HEK293 (cell line): ENCODE data around the gene CENPB.

Experiments used
- CTCF ChIA-PET: fragments of 350-600 bp; formaldehyde crosslinking; extraction: SDS; loops from one replicate; lab custom pipeline; 2021; ENCODE audit warnings: antibody characterized with exemption; lab: Yijun Ruan, JAX
- POLR2A ChIA-PET: fragments of 300-600 bp; formaldehyde crosslinking; extraction: SDS; loops from one replicate; lab custom pipeline; 2020; ENCODE audit warnings: antibody characterized with exemption, inconsistent platforms; lab: Yijun Ruan, JAX
- H3K27ac ChIP-seq: fragments of 200-500 bp; sonication (Bioruptor generic); 2 replicates; pipeline ENCODE4 v1.5.1; 2014; ENCODE audit warnings: low read depth, low read length, control low read depth, inconsistent platforms; ENCODE audit errors: extremely low read depth
- H3K36me3 ChIP-seq, 2 experiments: fragments of 200-500 bp in 1 of 2; sonication (Bioruptor generic) in 1 of 2; 1 replicate in 1 of 2; 2 replicates in 1 of 2; pipeline ENCODE4 v1.5.1; 2014 to 2017; ENCODE audit warnings: inconsistent platforms in 2 of 2, low read length in 2 of 2; ENCODE audit not compliant: control insufficient read depth in 2 of 2, insufficient read depth in 1 of 2
- H3K4me1 ChIP-seq: fragments of 200-500 bp; sonication (Bioruptor generic); 2 replicates; pipeline ENCODE4 v1.5.1; 2014; ENCODE audit warnings: mild to moderate bottlenecking, low read length, inconsistent platforms; ENCODE audit not compliant: control insufficient read depth, insufficient read depth
- H3K4me3 ChIP-seq: 2 replicates; pipeline ENCODE4 v1.5.1; 2011; ENCODE audit warnings: low read depth, mild to moderate bottlenecking, control low read depth, low read length, moderate library complexity
- H3K9me3 ChIP-seq: fragments of 200-500 bp; sonication (Bioruptor generic); 2 replicates; pipeline ENCODE4 v1.5.1; 2014; ENCODE audit warnings: low read depth, low read length, inconsistent platforms; ENCODE audit not compliant: control insufficient read depth, insufficient read depth
- GLI4 ChIP-seq: fragments of 450-650 bp; formaldehyde crosslinking; IDR thresholded peaks from 2 replicates; pipeline ENCODE4 v1.5.1; 2016; ENCODE audit warnings: missing biosample characterization, missing genetic modification characterization
- GLIS1 ChIP-seq: fragments of 450-650 bp; formaldehyde crosslinking; IDR thresholded peaks from 2 replicates; pipeline ENCODE4 v1.5.1; 2016; ENCODE audit warnings: missing biosample characterization, missing genetic modification characterization
- GLIS2 ChIP-seq: fragments of 450-650 bp; formaldehyde crosslinking; IDR thresholded peaks from 2 replicates; pipeline ENCODE4 v1.5.1; 2016; ENCODE audit warnings: missing biosample characterization, missing genetic modification characterization
- KLF7 ChIP-seq: fragments of 450-650 bp; formaldehyde crosslinking; IDR thresholded peaks from 2 replicates; pipeline ENCODE4 v1.5.1; 2016; ENCODE audit warnings: missing biosample characterization, missing genetic modification characterization, borderline replicate concordance
- KLF9 ChIP-seq: fragments of 450-650 bp; formaldehyde crosslinking; IDR thresholded peaks from 2 replicates; pipeline ENCODE4 v1.5.1; 2016; ENCODE audit warnings: missing biosample characterization, missing genetic modification characterization, low read depth
- OSR2 ChIP-seq: fragments of 450-650 bp; formaldehyde crosslinking; IDR thresholded peaks from 2 replicates; pipeline ENCODE4 v1.5.1; 2016; ENCODE audit warnings: missing biosample characterization, missing genetic modification characterization
- PRDM2 ChIP-seq: fragments of 450-650 bp; formaldehyde crosslinking; IDR thresholded peaks from 2 replicates; pipeline ENCODE4 v1.5.1; 2016; ENCODE audit warnings: missing biosample characterization, missing genetic modification characterization, borderline replicate concordance
- RBAK ChIP-seq: fragments of 450-650 bp; formaldehyde crosslinking; IDR thresholded peaks from 2 replicates; pipeline ENCODE4 v1.5.1; 2016; ENCODE audit warnings: missing biosample characterization, missing genetic modification characterization
- WT1 ChIP-seq: fragments of 450-650 bp; formaldehyde crosslinking; IDR thresholded peaks from 2 replicates; pipeline ENCODE4 v1.5.1; 2016; ENCODE audit warnings: missing biosample characterization, missing genetic modification characterization
- ZBTB17 ChIP-seq: fragments of 450-650 bp; formaldehyde crosslinking; IDR thresholded peaks from 2 replicates; pipeline ENCODE4 v1.5.1; 2016; ENCODE audit warnings: missing biosample characterization, missing genetic modification characterization
- ZFHX2 ChIP-seq: fragments of 450-650 bp; formaldehyde crosslinking; conservative IDR thresholded peaks from 2 replicates; pipeline ENCODE4 v1.5.1; 2016; ENCODE audit warnings: missing biosample characterization, missing genetic modification characterization
- ZFP3 ChIP-seq: fragments of 450-650 bp; formaldehyde crosslinking; IDR thresholded peaks from 2 replicates; pipeline ENCODE4 v1.5.1; 2016; ENCODE audit warnings: low read depth, missing biosample characterization, missing genetic modification characterization
- ZNF112 ChIP-seq: fragments of 450-650 bp; formaldehyde crosslinking; IDR thresholded peaks from 2 replicates; pipeline ENCODE4 v1.5.0; 2017; ENCODE audit warnings: missing biosample characterization, missing genetic modification characterization
- ZNF121 ChIP-seq: fragments of 450-650 bp; formaldehyde crosslinking; IDR thresholded peaks from 2 replicates; pipeline ENCODE4 v1.5.1; 2016; ENCODE audit warnings: missing biosample characterization, missing genetic modification characterization
- ZNF175 ChIP-seq: fragments of 450-650 bp; formaldehyde crosslinking; IDR thresholded peaks from 2 replicates; pipeline ENCODE4 v1.5.1; 2016; ENCODE audit warnings: missing biosample characterization, missing genetic modification characterization
- ZNF311 ChIP-seq: fragments of 450-650 bp; formaldehyde crosslinking; IDR thresholded peaks from 2 replicates; pipeline ENCODE4 v1.5.1; 2017; ENCODE audit warnings: missing biosample characterization, missing genetic modification characterization, borderline replicate concordance
- ZNF335 ChIP-seq: fragments of 450-650 bp; formaldehyde crosslinking; conservative IDR thresholded peaks from 2 replicates; pipeline ENCODE4 v1.5.1; 2016; ENCODE audit warnings: missing biosample characterization, missing genetic modification characterization
- ZNF350 ChIP-seq: fragments of 450-650 bp; formaldehyde crosslinking; IDR thresholded peaks from 2 replicates; pipeline ENCODE4 v1.5.0; 2017; ENCODE audit warnings: missing biosample characterization, mild to moderate bottlenecking, missing genetic modification characterization
- ZNF391 ChIP-seq: fragments of 450-650 bp; formaldehyde crosslinking; IDR thresholded peaks from 2 replicates; pipeline ENCODE4 v1.5.1; 2016; ENCODE audit warnings: low read depth, missing biosample characterization, missing genetic modification characterization, borderline replicate concordance
- ZNF639 ChIP-seq: fragments of 450-650 bp; formaldehyde crosslinking; IDR thresholded peaks from 2 replicates; pipeline ENCODE4 v1.5.1; 2016; ENCODE audit warnings: missing biosample characterization, missing genetic modification characterization

Gene CENPB

GRCh38 chr20:3821996-3822395 is 35.5 kb upstream of the CENPB start (continued):
- TF ChIP-seq ZNF121 (tag by site-specific recombination), result no peak

GRCh38 chr20:3820901-3821727 is 34.6 kb upstream of the CENPB start:
- H3K36me3 ChIP-seq, result peaks cover 9 to 43% of the 10 kb centered on the region in 2 experiments
- no peaks in the 10 kb centered on the region for H3K9me3 ChIP-seq
- CTCF ChIA-PET, result interaction anchor here (0.6 to 5.8 kb wide), 27 partner anchors 9 to 289 kb away, joined by 3 to 142 read pairs (median 5); partner anchors contain the start of genes ADISSP, CENPB and SPEF1
- peak overlapping the region; percentile 93 for H3K27ac ChIP-seq
- TF ChIP-seq KLF7 (tag by site-specific recombination) (no peak), ZNF335 (tag by site-specific recombination) (no peak; the same call in 1 of the 2 replicates), ZNF350 (tag by site-specific recombination) (no peak), ZNF311 (no peak), GLIS1 (tag by site-specific recombination) (peak; percentile 77), ZNF639 (tag by site-specific recombination) (no peak), ZNF175 (tag by site-specific recombination) (no peak), GLIS2 (tag by site-specific recombination) (0 out of 2 replicates have a peak, but pooled peaks have one; percentile 40), RBAK (no peak), PRDM2 (tag by site-specific recombination) (no peak), GLI4 (tag by site-specific recombination) (no peak), ZNF391 (peak; percentile 6; the same call in 1 of the 2 replicates), ZFP3 (no peak), ZFHX2 (0 out of 2 replicates have a peak, but pooled peaks have one; percentile 27), KLF9 (no peak), WT1 (tag by site-specific recombination) (no peak), ZBTB17 (tag by site-specific recombination) (no peak; the same call in 1 of the 2 replicates), OSR2 (tag by site-specific recombination) (no peak), ZNF112 (no peak)
- H3K4me3 ChIP-seq, result peak overlapping the region; percentile 73
- POLR2A ChIA-PET, result interaction anchor here (0.5 to 4.4 kb wide), 20 partner anchors 8 to 206 kb away, joined by 3 to 40 read pairs (median 5); partner anchors contain the start of genes ADISSP, CDC25B, CENPB and MAVS
- H3K4me1 ChIP-seq, result peaks cover 5% of the 10 kb centered on the region; the same call in 1 of the 2 replicates
